ENCODE results near the gene AFTPH.

GRCh38 chr2:64591188-64591587 is 67.1 kb downstream of the AFTPH start:
- TF ChIP-seq CTCF (IDR thresholded peaks at IDR 0.05): no peak
- TF ChIP-seq POLR2A (IDR thresholded peaks at IDR 0.05): no peak

All from testis (tissue), 2 donors.